PC-9 (cell line): ENCODE measurements around the gene EIF4E1B. TPM values are rescaled to one million over a fixed set of nuclear protein-coding genes. Genes with fewer than 3 reads are reported as not detected.

ENCODE experiments used
- BruUV-seq: library from RNA; stranded (reverse); fragments of 400-500 nt; replicated peaks from 2 replicates; lab custom pipeline; 2021; lab: Mats Ljungman, UMichigan
- CTCF ChIA-PET: fragments of 300-600 bp; sonication (Branson Sonifier 250); formaldehyde crosslinking; loops from one replicate; lab custom pipeline; 2022; ENCODE audit warnings: antibody characterized with exemption; lab: Charles Lee
- POLR2A ChIA-PET: fragments of 300-600 bp; sonication (Branson Sonifier 250); formaldehyde crosslinking; loops from one replicate; lab custom pipeline; 2022; ENCODE audit warnings: antibody characterized with exemption; ENCODE audit not compliant: unreplicated experiment; lab: Charles Lee
- DNase-seq, 2 experiments: peaks; one replicate each; pipeline versions ENCODE4 v3.0.0 to v3.0.0-alpha.2; 2015 to 2022; ENCODE audit warnings: mixed read lengths in 1 of 2
- H2AFZ ChIP-seq: fragments of 200-600 bp; sonication (generic); 2 replicates; pipeline ENCODE4 v1.8.1; 2017; ENCODE audit warnings: antibody characterized with exemption
- H3F3A ChIP-seq: fragments of 200-600 bp; sonication (generic); 2 replicates; pipeline ENCODE4 v1.8.1; 2017; ENCODE audit warnings: antibody characterized with exemption, mild to moderate bottlenecking, low read depth; ENCODE audit not compliant: insufficient read depth
- H3K27ac ChIP-seq: fragments of 200-600 bp; sonication (generic); 2 replicates; pipeline ENCODE4 v1.6.1; 2016; ENCODE audit warnings: mixed run types
- H3K27me3 ChIP-seq: fragments of 200-600 bp; sonication (generic); 2 replicates; pipeline ENCODE4 v1.6.1; 2016; ENCODE audit warnings: low read depth, mixed run types; ENCODE audit not compliant: insufficient read depth
- H3K36me3 ChIP-seq: fragments of 200-600 bp; sonication (generic); 2 replicates; pipeline ENCODE4 v1.6.1; 2016; ENCODE audit warnings: low read depth, mixed run types
- H3K4me1 ChIP-seq: fragments of 200-600 bp; sonication (generic); replicated peaks from 2 replicates; pipeline ENCODE4 v1.6.1; 2016; ENCODE audit warnings: mixed run types; ENCODE audit not compliant: insufficient read depth
- H3K4me2 ChIP-seq: fragments of 200-600 bp; sonication (generic); 2 replicates; pipeline ENCODE4 v1.6.1; 2017; ENCODE audit warnings: mixed run types
- H3K4me3 ChIP-seq: fragments of 200-600 bp; sonication (generic); 2 replicates; pipeline ENCODE4 v1.6.1; 2016; ENCODE audit warnings: mixed run types
- H3K79me2 ChIP-seq: fragments of 200-600 bp; sonication (generic); 2 replicates; pipeline ENCODE4 v1.6.1; 2017; ENCODE audit warnings: low read depth, mixed run types
- H3K9me2 ChIP-seq: fragments of 200-600 bp; sonication (generic); 2 replicates; pipeline ENCODE4 v1.8.1; 2017; ENCODE audit warnings: mild to moderate bottlenecking; ENCODE audit not compliant: insufficient read depth
- H3K9me3 ChIP-seq: fragments of 200-600 bp; sonication (generic); 2 replicates; pipeline ENCODE4 v1.8.1; 2016; ENCODE audit warnings: low read depth; ENCODE audit not compliant: insufficient read depth
- H4K20me1 ChIP-seq: fragments of 200-600 bp; sonication (generic); 2 replicates; pipeline ENCODE4 v1.8.1; 2017; ENCODE audit not compliant: insufficient read depth
- CTCF ChIP-seq: fragments of 200-600 bp; sonication (generic); conservative IDR thresholded peaks from 2 replicates; pipeline ENCODE4 v1.6.1; 2017; ENCODE audit warnings: mixed run types, antibody characterized with exemption, mild to moderate bottlenecking, moderate library complexity
- EZH2 ChIP-seq: fragments of 200-600 bp; sonication (generic); IDR thresholded peaks from 2 replicates; pipeline ENCODE4 v1.8.0; 2017; ENCODE audit warnings: antibody characterized with exemption, low read depth
- intact Hi-C: fragments of 100-400 bp; cut with micrococcal nuclease; formaldehyde crosslinking; loops from one replicate; pipeline ENCODE4 v1.10.0; 2022; ENCODE audit not compliant: unreplicated experiment
- total RNA-seq: library from RNA; stranded (reverse); gene quantifications from 2 replicates; pipeline ENCODE4 v1.2.3, GENCODE V29; 2021

EIF4E1B gene
- total RNA-seq, 1 experiment from 2014 or later: not detected

GRCh38 chr5:176648474-176649194 lies 18.2 kb downstream of the EIF4E1B start:
- POLR2A ChIA-PET: interaction anchor here (0.9 kb wide), 1 partner anchor 12 kb away, joined by 4 read pairs; no protein-coding TSS in a partner anchor
- TF ChIP-seq CTCF (no peak), EZH2 (no peak)
- no TSS peak for BruUV-seq

GRCh38 chr5:176650354-176650884 lies 19.9 kb downstream of the EIF4E1B start:
- peaks cover 20% of the 10 kb centered on the region; the same call in 1 of the 2 replicates for H4K20me1 ChIP-seq
- no peaks in the 10 kb centered on the region for H3K27me3 ChIP-seq
- H2AFZ ChIP-seq: no peak overlapping the region
- intact Hi-C loops: no loop called here
- POLR2A ChIA-PET: no interaction called here
- DNase-seq: no peak
- H3K27ac ChIP-seq: no peak overlapping the region
- H3K9me3 ChIP-seq: no peaks in the 10 kb centered on the region
- H3K4me3 ChIP-seq: no peak overlapping the region
- H3K4me1 ChIP-seq: peaks cover 11% of the 10 kb centered on the region
- H3K36me3 ChIP-seq: no peaks in the 10 kb centered on the region
- no TSS peak for BruUV-seq
- H3K4me2 ChIP-seq: no peak overlapping the region
- no peaks in the 10 kb centered on the region; the same call in 1 of the 2 replicates for H3F3A ChIP-seq
- TF ChIP-seq CTCF (no peak), EZH2 (no peak)
- CTCF ChIA-PET: interaction anchor here (0.9 kb wide), 1 partner anchor 10 kb away, joined by 3 read pairs; no protein-coding TSS in a partner anchor
- H3K9me2 ChIP-seq: no peaks in the 10 kb centered on the region
- H3K79me2 ChIP-seq: peaks cover 34% of the 10 kb centered on the region

More at GRCh38 chr5:176648474-176649194, 18.2 kb downstream of the EIF4E1B start:
- H3K27ac ChIP-seq: no peak overlapping the region
- H3K4me2 ChIP-seq: peak overlapping the region; percentile 99
- DNase-seq: no peak
- H2AFZ ChIP-seq: no peak overlapping the region; the same call in 1 of the 2 replicates
- H4K20me1 ChIP-seq: peaks cover 20% of the 10 kb centered on the region; the same call in 1 of the 2 replicates
- H3K9me3 ChIP-seq: no peaks in the 10 kb centered on the region
- H3K27me3 ChIP-seq: no peaks in the 10 kb centered on the region
- no peaks in the 10 kb centered on the region for H3K36me3 ChIP-seq
- H3F3A ChIP-seq: no peaks in the 10 kb centered on the region; the same call in 1 of the 2 replicates
- H3K79me2 ChIP-seq: peaks cover 34% of the 10 kb centered on the region
- no peaks in the 10 kb centered on the region for H3K9me2 ChIP-seq
- H3K4me3 ChIP-seq: peak overlapping the region; percentile 90
- H3K4me1 ChIP-seq: peaks cover 11% of the 10 kb centered on the region
- intact Hi-C loops: loop anchor here (5.0 to 10.0 kb wide), 2 partner anchors 264 to 654 kb away; partner anchors contain the start of genes HIGD2A, NOP16, PRELID1 and RAB24
- CTCF ChIA-PET: interaction anchor here (0.5 to 1.0 kb wide), 3 partner anchors 9 to 718 kb away, joined by 3 to 8 read pairs (median 4); no protein-coding TSS in a partner anchor

- CTCF ChIA-PET: interaction anchor here (0.6 kb wide), 1 partner anchor 184 kb away, joined by 5 read pairs; no protein-coding TSS in a partner anchor
- peaks cover 34% of the 10 kb centered on the region for H3K79me2 ChIP-seq
- H3K27me3 ChIP-seq: no peaks in the 10 kb centered on the region
- BruUV-seq: no TSS peak
- H3K9me3 ChIP-seq: no peaks in the 10 kb centered on the region
- TF ChIP-seq EZH2 (no peak), CTCF (no peak)
- no peaks in the 10 kb centered on the region for H3K9me2 ChIP-seq
- no peak for DNase-seq
- no peak overlapping the region for H3K4me2 ChIP-seq
- peaks cover 11% of the 10 kb centered on the region for H3K4me1 ChIP-seq
- intact Hi-C loops: no loop called here
- H3K27ac ChIP-seq: no peak overlapping the region
- no peaks in the 10 kb centered on the region; the same call in 1 of the 2 replicates for H3F3A ChIP-seq
- H3K36me3 ChIP-seq: no peaks in the 10 kb centered on the region
- no peak overlapping the region for H2AFZ ChIP-seq
- POLR2A ChIA-PET: no interaction called here
- H3K4me3 ChIP-seq: no peak overlapping the region
- peaks cover 20% of the 10 kb centered on the region; the same call in 1 of the 2 replicates for H4K20me1 ChIP-seq
Observed at GRCh38 chr5:176651472-176651980, 21.1 kb downstream of the EIF4E1B start.
